Tibial nerve (tissue), 4 donors: Measurements from ENCODE around the gene PRTFDC1.

Experiments used
- CTCF ChIP-seq, 5 experiments: fragments of 200-600 bp in 3 of 5; fragments of 450-650 bp in 2 of 5; sonication (generic) in 3 of 5; IDR thresholded peaks; one replicate each; pipeline ENCODE4 v1.5.1; 2016 to 2019; ENCODE audit warnings: antibody characterized with exemption in 5 of 5, mild to moderate bottlenecking in 3 of 5, moderate library complexity in 2 of 5
- EP300 ChIP-seq, 2 donors: sonication (generic); formaldehyde crosslinking; IDR thresholded peaks; one replicate each; pipeline ENCODE4 v1.6.1; 2017; ENCODE audit warnings: antibody characterized with exemption in 2 of 2, mild to moderate bottlenecking in 1 of 2

- no peak for TF ChIP-seq CTCF (IDR thresholded peaks at IDR 0.05)
- TF ChIP-seq EP300 (IDR thresholded peaks at IDR 0.05): no peak
Observed at GRCh38 chr10:24971374-24971773, 19.0 kb upstream of the PRTFDC1 start.
